Fibroblast of lung (primary cell): ENCODE measurements around the gene ERFE. TPM values are rescaled to one million over a fixed set of nuclear protein-coding genes. Genes with fewer than 3 reads are reported as not detected.

Source experiments
- DNase-seq, 2 donors: peaks; one replicate each; pipeline versions ENCODE4 v3.0.0 to v3.0.0-alpha.2; 2010; ENCODE audit warnings: low read depth in 2 of 2
- H2AFZ ChIP-seq: 2 replicates; pipeline ENCODE4 v1.5.1; 2012; ENCODE audit warnings: low read length, control low read depth, inconsistent platforms
- H3K27ac ChIP-seq: 2 replicates; pipeline ENCODE4 v1.5.1; 2011; ENCODE audit warnings: low read length, control low read depth; ENCODE audit not compliant: insufficient read depth
- H3K27me3 ChIP-seq: 2 replicates; pipeline ENCODE4 v1.5.1; 2011; ENCODE audit warnings: mild to moderate bottlenecking, low read length; ENCODE audit not compliant: control insufficient read depth, insufficient read depth
- H3K36me3 ChIP-seq: 2 replicates; pipeline ENCODE4 v1.5.1; 2011; ENCODE audit warnings: low read length; ENCODE audit not compliant: control insufficient read depth, insufficient read depth
- H3K4me1 ChIP-seq: 2 replicates; pipeline ENCODE4 v1.5.1; 2011; ENCODE audit warnings: low read length; ENCODE audit not compliant: control insufficient read depth, insufficient read depth; ENCODE audit errors: extremely low read depth
- H3K4me2 ChIP-seq: 2 replicates; pipeline ENCODE4 v1.5.1; 2011; ENCODE audit warnings: low read length, control low read depth; ENCODE audit not compliant: insufficient read depth; ENCODE audit errors: extremely low read depth
- H3K4me3 ChIP-seq, 4 experiments: fragments of 200-600 bp in 1 of 4; sonication (generic) in 1 of 4; replicated peaks in 1 of 4; 2 replicates each; pipeline ENCODE4 v1.5.1; 2011 to 2016; ENCODE audit warnings: low read length in 4 of 4, low read depth in 3 of 4, mild to moderate bottlenecking in 3 of 4, control low read depth in 2 of 4, inconsistent platforms in 1 of 4, mixed read lengths in 1 of 4; ENCODE audit not compliant: insufficient read depth in 1 of 4; ENCODE audit errors: control extremely low read depth in 1 of 4
- H3K79me2 ChIP-seq: 2 replicates; pipeline ENCODE4 v1.5.1; 2012; ENCODE audit warnings: mild to moderate bottlenecking, low read length, inconsistent platforms; ENCODE audit not compliant: control insufficient read depth, insufficient read depth
- H3K9ac ChIP-seq: 2 replicates; pipeline ENCODE4 v1.5.1; 2011; ENCODE audit warnings: mild to moderate bottlenecking, low read length, control low read depth; ENCODE audit not compliant: insufficient read depth
- H3K9me3 ChIP-seq: 2 replicates; pipeline ENCODE4 v1.5.1; 2012; ENCODE audit warnings: low read depth, low read length; ENCODE audit not compliant: control insufficient read depth, insufficient read depth
- H4K20me1 ChIP-seq: 2 replicates; pipeline ENCODE4 v1.5.1; 2011; ENCODE audit warnings: low read length; ENCODE audit not compliant: control insufficient read depth, insufficient read depth; ENCODE audit errors: extremely low read depth
- EZH2 ChIP-seq: IDR thresholded peaks from 2 replicates; pipeline ENCODE4 v1.5.1; 2012; ENCODE audit warnings: low read length, control low read depth, mild to moderate bottlenecking; ENCODE audit errors: missing control alignments
- polyA plus RNA-seq, 2 donors: library from polyadenylated mRNA; depleted of rRNA in 1 of 2; stranded (reverse) in 1 of 2; unstranded in 1 of 2; fragments of >200 nt; gene quantifications; 2 replicates each; pipeline ENCODE4 v1.2.1, GENCODE V29; 2011 to 2012; ENCODE audit warnings: missing spikeins in 1 of 2
- total RNA-seq: library from RNA; depleted of rRNA; stranded (reverse); fragments of >200 nt; gene quantifications from 2 replicates; pipeline ENCODE4 v1.2.1, GENCODE V29; 2014
- TF ChIP-seq, protein P1 (sequence below), 2 donors: IDR thresholded peaks in 1 of 2; conservative IDR thresholded peaks in 1 of 2; 1 replicate in 1 of 2; 2 replicates in 1 of 2; pipeline ENCODE4 v1.5.1; 2011 to 2012; ENCODE audit warnings: low read length in 2 of 2, control low read depth in 1 of 2, inconsistent platforms in 1 of 2, low read depth in 1 of 2, mild to moderate bottlenecking in 1 of 2

ERFE gene
- total and polyA plus RNA-seq, 2 donors (not counting 1 experiment from before 2014, with no cell fraction given), result 1.5 to 8.3 TPM

DNA sequence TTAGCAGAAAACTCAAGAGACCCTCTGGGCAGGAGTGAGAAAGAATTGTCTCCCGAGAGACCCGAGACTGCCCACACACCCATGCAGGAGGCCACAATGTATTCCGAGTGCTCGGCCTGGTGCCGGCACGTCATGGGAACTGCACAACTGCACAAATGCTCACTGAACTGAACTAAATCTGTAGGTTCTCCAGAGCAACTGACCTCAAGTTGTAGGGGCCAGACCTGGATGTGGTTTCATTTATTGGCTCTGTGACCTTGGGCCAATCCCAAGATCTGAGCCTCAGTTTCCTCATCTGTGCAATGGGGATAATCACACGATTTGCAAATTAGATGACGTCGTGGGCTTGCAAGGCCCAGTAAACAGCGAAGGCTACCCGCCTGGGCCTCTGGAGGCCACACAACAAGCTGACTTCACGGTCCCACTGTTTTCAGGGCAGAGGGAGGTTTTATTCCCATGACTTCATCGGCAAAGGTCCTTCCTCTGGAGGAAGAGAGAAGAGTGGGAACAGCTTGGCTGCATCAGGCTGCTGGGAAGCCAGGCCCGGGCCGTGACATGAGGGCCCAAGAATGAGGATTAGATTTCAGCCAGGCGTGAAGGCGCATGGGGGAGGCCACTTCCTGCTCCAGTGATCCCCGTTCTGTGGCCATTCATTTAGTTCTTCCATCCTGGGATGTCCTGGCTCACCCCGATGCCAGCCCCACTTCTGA is 3.6 kb upstream of the ERFE start:
- no peaks in the 10 kb centered on the region for H3K9me3 ChIP-seq

DNA sequence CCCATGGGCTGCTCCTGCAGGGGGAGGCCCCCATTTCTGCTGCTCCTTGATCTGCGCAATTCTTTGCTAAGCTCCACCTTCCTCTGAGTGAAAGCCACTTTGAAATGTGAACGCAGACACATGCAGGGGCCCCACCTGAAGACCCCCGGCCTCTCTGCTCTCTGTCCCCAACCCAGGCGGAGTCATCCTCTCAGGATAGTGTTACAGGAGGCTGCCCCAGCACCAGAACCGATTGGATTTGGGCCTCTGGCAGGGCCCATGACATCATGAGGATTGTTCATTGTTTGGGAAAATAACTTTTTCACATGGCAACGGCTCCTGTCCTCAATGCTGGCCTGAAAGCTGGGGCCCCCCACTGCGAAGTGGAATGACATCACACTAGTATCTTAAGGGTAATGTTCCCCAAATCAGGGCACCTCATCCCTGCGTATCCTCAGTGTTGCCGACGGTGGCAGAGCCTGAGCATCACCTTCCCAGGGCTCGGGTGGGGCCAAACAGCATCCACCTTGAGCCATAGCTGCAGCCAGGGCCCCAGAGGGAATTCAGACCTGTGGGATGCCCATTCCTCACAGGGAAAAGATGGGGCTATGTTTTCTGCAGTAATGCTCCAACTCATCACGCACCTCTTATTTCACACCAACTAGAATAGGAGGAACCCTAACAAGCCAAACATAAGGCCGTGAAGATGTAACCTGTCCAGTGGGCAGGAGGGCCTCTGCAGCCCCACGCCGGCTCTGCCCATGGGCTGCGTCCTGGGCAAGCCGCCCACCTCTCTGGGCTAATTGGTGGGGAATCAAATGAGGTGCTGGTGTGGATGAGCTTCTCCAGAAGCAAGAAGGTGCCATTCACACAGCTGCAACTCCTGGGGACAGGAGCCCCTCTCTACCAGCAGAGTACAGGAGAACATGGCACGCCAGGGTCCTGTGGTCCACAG is 2.7 kb upstream of the ERFE start:
- Histone ChIP-seq H3K36me3 (no peaks in the 10 kb centered on the region), H4K20me1 (no peaks in the 10 kb centered on the region), H3K4me2 (no peak overlapping the region), H3K27ac (peak overlapping the region; percentile 45), H3K79me2 (no peaks in the 10 kb centered on the region), H2AFZ (no peak overlapping the region), H3K9me3 (no peaks in the 10 kb centered on the region), H3K4me1 (peaks cover 27% of the 10 kb centered on the region), H3K27me3 (no peaks in the 10 kb centered on the region), H3K4me3 (no peak overlapping the region), H3K9ac (no peak overlapping the region)
- DNase-seq, result peak in 1 of 2 donors; percentile 12
- TF ChIP-seq EZH2, result no peak
- TF ChIP-seq, protein P1, sequence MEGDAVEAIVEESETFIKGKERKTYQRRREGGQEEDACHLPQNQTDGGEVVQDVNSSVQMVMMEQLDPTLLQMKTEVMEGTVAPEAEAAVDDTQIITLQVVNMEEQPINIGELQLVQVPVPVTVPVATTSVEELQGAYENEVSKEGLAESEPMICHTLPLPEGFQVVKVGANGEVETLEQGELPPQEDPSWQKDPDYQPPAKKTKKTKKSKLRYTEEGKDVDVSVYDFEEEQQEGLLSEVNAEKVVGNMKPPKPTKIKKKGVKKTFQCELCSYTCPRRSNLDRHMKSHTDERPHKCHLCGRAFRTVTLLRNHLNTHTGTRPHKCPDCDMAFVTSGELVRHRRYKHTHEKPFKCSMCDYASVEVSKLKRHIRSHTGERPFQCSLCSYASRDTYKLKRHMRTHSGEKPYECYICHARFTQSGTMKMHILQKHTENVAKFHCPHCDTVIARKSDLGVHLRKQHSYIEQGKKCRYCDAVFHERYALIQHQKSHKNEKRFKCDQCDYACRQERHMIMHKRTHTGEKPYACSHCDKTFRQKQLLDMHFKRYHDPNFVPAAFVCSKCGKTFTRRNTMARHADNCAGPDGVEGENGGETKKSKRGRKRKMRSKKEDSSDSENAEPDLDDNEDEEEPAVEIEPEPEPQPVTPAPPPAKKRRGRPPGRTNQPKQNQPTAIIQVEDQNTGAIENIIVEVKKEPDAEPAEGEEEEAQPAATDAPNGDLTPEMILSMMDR (conservative IDR thresholded peaks at IDR 0.05 in 1 of 2, IDR thresholded peaks at IDR 0.05 in 1 of 2; ENCODE audit: low read depth in 1 of 2, low read length in 2 of 2), result no peak

More for the DNA sequence above, 3.6 kb upstream of the ERFE start:
- Histone ChIP-seq H3K9ac (no peak overlapping the region), H4K20me1 (no peaks in the 10 kb centered on the region), H3K27me3 (no peaks in the 10 kb centered on the region), H2AFZ (no peak overlapping the region), H3K4me1 (peaks cover 20% of the 10 kb centered on the region), H3K27ac (peak overlapping the region; percentile 46), H3K79me2 (no peaks in the 10 kb centered on the region), H3K36me3 (no peaks in the 10 kb centered on the region), H3K4me3 (no peak overlapping the region), H3K4me2 (no peak overlapping the region)
- TF ChIP-seq, protein P1 (conservative IDR thresholded peaks at IDR 0.05 in 1 of 2, IDR thresholded peaks at IDR 0.05 in 1 of 2; ENCODE audit: low read depth in 1 of 2, low read length in 2 of 2), result no peak
- TF ChIP-seq EZH2, result no peak
- DNase-seq, result peak; percentile 75 to 88

DNA sequence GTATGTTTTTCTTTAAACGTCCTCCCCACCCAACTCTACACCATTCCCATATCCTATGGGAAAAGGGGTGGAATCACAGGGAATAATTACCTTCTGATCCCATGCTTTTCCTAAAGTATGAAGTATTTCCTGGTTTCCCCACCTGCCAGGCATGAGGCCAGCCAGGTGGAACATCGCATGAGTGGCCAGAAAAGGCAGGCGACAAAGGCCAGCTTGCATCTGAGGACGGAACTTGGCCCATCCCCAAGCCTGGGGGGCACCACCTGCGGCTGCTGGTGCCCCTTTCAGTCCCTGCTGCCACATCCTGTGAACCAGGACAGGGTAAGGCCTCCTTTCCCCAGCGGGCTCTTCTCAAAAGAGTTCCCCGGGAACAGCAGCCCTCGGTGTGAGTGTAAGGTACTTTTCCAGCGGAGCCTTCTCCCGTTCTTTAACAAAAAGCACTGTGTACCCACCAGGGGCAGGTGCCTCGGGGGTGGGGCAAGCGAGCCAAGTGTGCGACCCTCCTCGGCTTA is 1.2 kb upstream of the ERFE start:
- Histone ChIP-seq H3K9me3 (no peaks in the 10 kb centered on the region), H3K36me3 (no peaks in the 10 kb centered on the region), H3K9ac (no peak overlapping the region), H3K4me3 (no peak overlapping the region), H3K27me3 (no peaks in the 10 kb centered on the region), H3K4me1 (peaks cover 25% of the 10 kb centered on the region), H3K4me2 (no peak overlapping the region), H2AFZ (no peak overlapping the region), H3K27ac (no peak overlapping the region), H3K79me2 (no peaks in the 10 kb centered on the region), H4K20me1 (no peaks in the 10 kb centered on the region)
- TF ChIP-seq, protein P1 (conservative IDR thresholded peaks at IDR 0.05 in 1 of 2, IDR thresholded peaks at IDR 0.05 in 1 of 2; ENCODE audit: low read depth in 1 of 2, low read length in 2 of 2), result no peak
- TF ChIP-seq EZH2, result no peak
- DNase-seq, result no peak
